GM10266 (cell line): ENCODE measurements around the gene C5orf15.

Source experiments
- DNase-seq: peaks from one replicate; pipeline ENCODE4 v3.0.0; 2012; ENCODE audit errors: extremely low spot score
- CTCF ChIP-seq: IDR thresholded peaks from 2 replicates; pipeline ENCODE4 v1.5.1; 2012; ENCODE audit warnings: mild to moderate bottlenecking, low read depth; ENCODE audit not compliant: control insufficient read depth, insufficient read depth; ENCODE audit errors: missing control alignments

Gene C5orf15

GRCh38 chr5:133968204-133968980, at the start of gene C5orf15:
TSS of gene C5orf15 (minus strand) at chr5:133968625. CDS start at chr5:133968584, 41 bp downstream.
- TF ChIP-seq CTCF, result no peak
- DNase-seq, result peak; percentile 83

- no peak for TF ChIP-seq CTCF
- no peak for DNase-seq
Observed at GRCh38 chr5:134008266-134008749, 39.9 kb upstream of the C5orf15 start.

GRCh38 chr5:134007581-134008265, 39.3 kb upstream of the C5orf15 start:
- DNase-seq, result no peak
- TF ChIP-seq CTCF, result no peak

GRCh38 chr5:134006115-134006514, 37.7 kb upstream of the C5orf15 start:
- DNase-seq, result no peak
- TF ChIP-seq CTCF, result no peak

- DNase-seq, result peak; percentile 60
- TF ChIP-seq CTCF, result no peak
Observed at GRCh38 chr5:134005417-134006061, 37.1 kb upstream of the C5orf15 start.

GRCh38 chr5:134004626-134005416, 36.4 kb upstream of the C5orf15 start, which contains the start of gene VDAC1:
TSS of gene VDAC1 (minus strand) at chr5:134004975. CDS start at chr5:133993012, 11,963 bp downstream.
- peak; percentile 0 for TF ChIP-seq CTCF
- peak; percentile 98 for DNase-seq
